Kidney (tissue), 14 donors: Measurements from ENCODE around the gene SEC11A. TPM values are rescaled to one million over a fixed set of nuclear protein-coding genes. Genes with fewer than 3 reads are reported as not detected.

Experiments used
- DNase-seq, 5 donors: peaks; one replicate each; pipeline ENCODE4 v3.0.0-alpha.2; 2013 to 2020
- FAIRE-seq: peaks from 2 replicates; lab custom pipeline; 2012; peaks lifted over from hg19 to GRCh38; lab: Jason Lieb, UNC
- H3K27ac ChIP-seq, 2 donors: one replicate each; pipeline ENCODE4 v1.7.0; 2013; ENCODE audit warnings: low read depth in 2 of 2, low read length in 2 of 2, inconsistent platforms in 1 of 2
- H3K27me3 ChIP-seq: one replicate; pipeline ENCODE4 v1.7.1; 2013; ENCODE audit warnings: low read length, inconsistent platforms; ENCODE audit not compliant: control insufficient read depth, insufficient read depth
- H3K36me3 ChIP-seq, 3 donors: one replicate each; pipeline versions ENCODE4 v1.7.0 to v1.7.1; 2013; ENCODE audit warnings: low read length in 3 of 3, control low read depth in 1 of 3, inconsistent platforms in 1 of 3; ENCODE audit not compliant: insufficient read depth in 3 of 3, control insufficient read depth in 2 of 3
- H3K4me1 ChIP-seq, 3 donors: one replicate each; pipeline versions ENCODE4 v1.7.0 to v1.7.1; 2013; ENCODE audit warnings: low read length in 3 of 3, inconsistent platforms in 1 of 3, low read depth in 1 of 3; ENCODE audit not compliant: control insufficient read depth in 2 of 3, insufficient read depth in 2 of 3
- H3K4me3 ChIP-seq, 3 donors: one replicate each; pipeline versions ENCODE4 v1.7.0 to v1.8.1; 2013; ENCODE audit warnings: low read length in 3 of 3, control low read depth in 1 of 3, inconsistent platforms in 1 of 3
- H3K9ac ChIP-seq, 3 donors: one replicate each; pipeline versions ENCODE4 v1.7.0 to v1.7.1; 2013; ENCODE audit warnings: low read length in 3 of 3, control low read depth in 1 of 3, inconsistent platforms in 1 of 3
- H3K9me3 ChIP-seq, 3 donors: one replicate each; pipeline versions ENCODE4 v1.7.0 to v1.7.1; 2013; ENCODE audit warnings: low read length in 3 of 3, control low read depth in 1 of 3, inconsistent platforms in 1 of 3; ENCODE audit not compliant: control insufficient read depth in 2 of 3, insufficient read depth in 1 of 3
- intact Hi-C: fragments of 100-400 bp; cut with DNase I; formaldehyde crosslinking; loops from one replicate; pipeline ENCODE4 v1.11.1; 2022
- polyA plus RNA-seq: library from polyadenylated mRNA; stranded (reverse); fragments of 350-450 nt; fragmentation: Illumina TruSeq; extraction: RNeasy Lipid Tissue Mini Kit (QIAGEN cat#74804); gene quantifications from one replicate; pipeline ENCODE4 v1.2.3, GENCODE V29; 2014; ENCODE audit warnings: low read depth, low replicate concordance; ENCODE audit not compliant: insufficient read depth
- total RNA-seq: library from RNA; stranded (reverse); fragmentation: NEBNext Ultra II Directional; extraction: Animal tissue kit (Norgen Biotek cat#: 25700); gene quantifications from one replicate; pipeline ENCODE4 v1.2.1, GENCODE V29; 2021
- TF ChIP-seq, protein P1 (sequence below): IDR thresholded peaks from 3 replicates; pipeline ENCODE4 v1.5.1; 2012; ENCODE audit warnings: mild to moderate bottlenecking, moderate library complexity, borderline replicate concordance; ENCODE audit not compliant: insufficient read depth; ENCODE audit errors: extremely low read depth
- donor health status: control.
- donor health status: control.
- donor health status: control.
- donor health status: control.
- donor health status: control.
- donor health status: DM: yes; HTN: yes; CAD: no.
- donor health status: Normal renal cell carcinoma (clear cell type).

SEC11A gene
- total and polyA plus RNA-seq, 2 donors from 2014 or later = 147 to 161 TPM

GRCh38 chr15:84721371-84721770 is 5.4 kb upstream of the SEC11A start:
- Histone ChIP-seq H3K9me3 (no peaks in the 10 kb centered on the region), H3K27ac (no peak overlapping the region), H3K4me3 (no peak overlapping the region), H3K9ac (no peak overlapping the region), H3K36me3 (no peaks in the 10 kb centered on the region), H3K4me1 (no peaks in the 10 kb centered on the region), H3K27me3 (no peaks in the 10 kb centered on the region)
- intact Hi-C loops = no loop called here
- FAIRE-seq (no peak), DNase-seq (no peak)
- TF ChIP-seq, protein P1, sequence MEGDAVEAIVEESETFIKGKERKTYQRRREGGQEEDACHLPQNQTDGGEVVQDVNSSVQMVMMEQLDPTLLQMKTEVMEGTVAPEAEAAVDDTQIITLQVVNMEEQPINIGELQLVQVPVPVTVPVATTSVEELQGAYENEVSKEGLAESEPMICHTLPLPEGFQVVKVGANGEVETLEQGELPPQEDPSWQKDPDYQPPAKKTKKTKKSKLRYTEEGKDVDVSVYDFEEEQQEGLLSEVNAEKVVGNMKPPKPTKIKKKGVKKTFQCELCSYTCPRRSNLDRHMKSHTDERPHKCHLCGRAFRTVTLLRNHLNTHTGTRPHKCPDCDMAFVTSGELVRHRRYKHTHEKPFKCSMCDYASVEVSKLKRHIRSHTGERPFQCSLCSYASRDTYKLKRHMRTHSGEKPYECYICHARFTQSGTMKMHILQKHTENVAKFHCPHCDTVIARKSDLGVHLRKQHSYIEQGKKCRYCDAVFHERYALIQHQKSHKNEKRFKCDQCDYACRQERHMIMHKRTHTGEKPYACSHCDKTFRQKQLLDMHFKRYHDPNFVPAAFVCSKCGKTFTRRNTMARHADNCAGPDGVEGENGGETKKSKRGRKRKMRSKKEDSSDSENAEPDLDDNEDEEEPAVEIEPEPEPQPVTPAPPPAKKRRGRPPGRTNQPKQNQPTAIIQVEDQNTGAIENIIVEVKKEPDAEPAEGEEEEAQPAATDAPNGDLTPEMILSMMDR = no peak

DNA sequence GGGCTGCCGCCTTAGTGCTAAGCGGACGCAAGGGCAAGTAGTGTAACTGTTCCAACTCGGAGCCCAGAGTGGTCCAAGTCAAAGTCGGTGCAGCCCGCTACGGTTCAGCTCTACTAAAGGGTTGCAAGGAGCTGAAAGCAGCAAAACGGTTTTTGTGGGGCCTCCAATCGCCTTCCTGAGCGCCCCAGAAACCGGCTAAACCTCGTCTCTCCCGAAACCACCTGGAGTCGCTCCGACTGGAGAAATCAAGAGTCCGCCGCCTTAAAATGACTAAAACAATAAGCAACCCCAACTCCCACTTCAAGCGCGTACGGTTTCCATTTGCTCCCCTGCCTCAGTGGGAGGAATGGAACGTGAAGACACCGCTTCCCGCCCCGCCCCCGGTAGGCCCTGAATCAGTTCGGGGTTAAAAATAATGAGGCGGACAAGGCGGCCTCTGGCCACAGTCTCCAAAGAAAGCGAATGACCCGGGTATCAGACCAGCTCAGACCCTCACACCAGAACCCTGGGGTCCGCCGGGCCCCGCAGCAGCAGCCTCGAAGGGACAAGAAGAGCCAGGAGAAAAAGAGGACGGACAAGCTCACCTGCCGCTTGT is 401 bp downstream of the SEC11A start:
- H3K9me3 ChIP-seq = no peaks in the 10 kb centered on the region
- intact Hi-C loops = no loop called here

DNA sequence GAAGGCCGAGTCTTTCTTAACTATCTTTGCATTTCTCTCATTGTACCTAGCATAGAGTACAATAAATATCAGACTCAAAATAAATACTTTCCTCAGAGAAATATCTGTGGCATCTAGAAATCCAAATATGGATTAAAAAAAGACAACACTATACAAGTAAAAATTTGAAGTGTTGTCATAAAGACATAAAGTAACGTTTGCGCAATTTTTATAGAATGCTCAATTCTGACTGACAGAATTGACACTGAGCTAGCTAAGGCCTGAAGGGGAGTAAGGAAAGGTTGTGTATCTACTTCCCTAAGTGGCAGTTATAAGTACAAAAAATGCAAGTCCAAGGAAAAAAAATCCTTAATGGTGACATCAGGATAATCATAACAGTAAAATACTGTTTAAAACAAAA is 1.1 kb downstream of the SEC11A start:
- no peaks in the 10 kb centered on the region for H3K27me3 ChIP-seq
- intact Hi-C loops = no loop called here
- peaks cover 0 to 9% (median 9%) of the 10 kb centered on the region in 3 donors for H3K4me1 ChIP-seq
- peak overlapping the region in 1 of 2 donors; percentile 97 for H3K27ac ChIP-seq
- no peaks in the 10 kb centered on the region for H3K9me3 ChIP-seq
- DNase-seq (no peak), FAIRE-seq (no peak)
- TF ChIP-seq, protein P1 = no peak
- peaks cover 0 to 2% (median 0%) of the 10 kb centered on the region in 3 donors for H3K36me3 ChIP-seq
- peak overlapping the region; percentile 92 to 96 (median 92) for H3K9ac ChIP-seq
- H3K4me3 ChIP-seq = peak overlapping the region; percentile 95 to 99 (median 97)

More for the DNA sequence above, 401 bp downstream of the SEC11A start:
- peak overlapping the region; percentile 95 to 99 (median 97) for H3K4me3 ChIP-seq
- peaks cover 0 to 9% (median 9%) of the 10 kb centered on the region in 3 donors for H3K4me1 ChIP-seq
- DNase-seq = peak in 2 of 5 donors; percentile 65 to 73
- no peaks in the 10 kb centered on the region for H3K27me3 ChIP-seq
- TF ChIP-seq, protein P1 = no peak
- H3K9ac ChIP-seq = peak overlapping the region; percentile 92 to 96 (median 92)
- no peak for FAIRE-seq
- peaks cover 0 to 2% (median 0%) of the 10 kb centered on the region in 3 donors for H3K36me3 ChIP-seq
- peak overlapping the region; percentile 93 to 97 for H3K27ac ChIP-seq
